SK-N-SH treated with all-trans-retinoic acid at 6 μM for 48 hours (cell line): Measurements from ENCODE around the gene ERAL1.

Experiments used
- ATAC-seq: fragments of 200-7000 bp; cut with Tn5 transposase; 3 replicates; pipeline ENCODE4 v1.9.1; 2020; ENCODE audit warnings: mild to moderate bottlenecking, moderate library complexity
- ARNTL ChIP-seq: fragments of 450-650 bp; formaldehyde crosslinking; IDR thresholded peaks from 2 replicates; pipeline ENCODE4 v1.5.0; 2020; ENCODE audit warnings: low read depth, mild to moderate bottlenecking, moderate library complexity, borderline replicate concordance
- BACH2 ChIP-seq: fragments of 250-450 bp; sonication (Bioruptor Pico); IDR thresholded peaks from 2 replicates; pipeline ENCODE4 v1.9.0; 2021; ENCODE audit warnings: mild to moderate bottlenecking, borderline replicate concordance
- CREB5 ChIP-seq: fragments of 250-450 bp; sonication (Bioruptor Pico); IDR thresholded peaks from 2 replicates; pipeline ENCODE4 v1.5.1; 2020; ENCODE audit warnings: low read depth, mild to moderate bottlenecking, moderate library complexity
- CSDC2 ChIP-seq: fragments of 250-450 bp; sonication (Bioruptor Pico); IDR thresholded peaks from 2 replicates; pipeline ENCODE4 v1.5.0; 2020; ENCODE audit warnings: mild to moderate bottlenecking, moderate library complexity
- ESRRG ChIP-seq: fragments of 250-450 bp; sonication (Bioruptor Pico); IDR thresholded peaks from 2 replicates; pipeline ENCODE4 v1.6.1; 2021; ENCODE audit warnings: mild to moderate bottlenecking
- ISL1 ChIP-seq: fragments of 250-450 bp; sonication (Bioruptor Pico); IDR thresholded peaks from 2 replicates; pipeline ENCODE4 v2.1.2; 2022; ENCODE audit warnings: mild to moderate bottlenecking, moderate library complexity
- OSR1 ChIP-seq: fragments of 250-450 bp; sonication (Bioruptor Pico); IDR thresholded peaks from 2 replicates; pipeline ENCODE4 v1.8.0; 2022; ENCODE audit warnings: moderate library complexity, mild to moderate bottlenecking, inconsistent platforms
- PATZ1 ChIP-seq: fragments of 250-450 bp; sonication (Bioruptor Pico); IDR thresholded peaks from 2 replicates; pipeline ENCODE4 v1.8.0; 2020; ENCODE audit warnings: mild to moderate bottlenecking, moderate library complexity, borderline replicate concordance
- POU6F1 ChIP-seq: fragments of 250-450 bp; sonication (Bioruptor Pico); IDR thresholded peaks from 2 replicates; pipeline ENCODE4 v1.8.0; 2021; ENCODE audit warnings: low read depth, mild to moderate bottlenecking, moderate library complexity, borderline replicate concordance
- PPARA ChIP-seq: fragments of 250-450 bp; sonication (Bioruptor Pico); IDR thresholded peaks from 2 replicates; pipeline ENCODE4 v1.5.0; 2020; ENCODE audit warnings: mild to moderate bottlenecking, borderline replicate concordance
- SNAI2 ChIP-seq: fragments of 250-450 bp; sonication (Bioruptor Pico); IDR thresholded peaks from 2 replicates; pipeline ENCODE4 v1.5.0; 2020; ENCODE audit warnings: mild to moderate bottlenecking, moderate library complexity
- TCF4 ChIP-seq: fragments of 250-450 bp; sonication (Bioruptor Pico); IDR thresholded peaks from 2 replicates; pipeline ENCODE4 v1.8.0; 2021; ENCODE audit warnings: mild to moderate bottlenecking, moderate library complexity, borderline replicate concordance
- TOX ChIP-seq: fragments of 250-450 bp; sonication (Bioruptor Pico); IDR thresholded peaks from 2 replicates; pipeline ENCODE4 v1.8.0; 2021; ENCODE audit warnings: mild to moderate bottlenecking, moderate library complexity, borderline replicate concordance
- TSHZ2 ChIP-seq: fragments of 250-450 bp; sonication (Bioruptor Pico); IDR thresholded peaks from 2 replicates; pipeline ENCODE4 v1.5.0; 2020; ENCODE audit warnings: mild to moderate bottlenecking, moderate library complexity
- ZC3H10 ChIP-seq: fragments of 250-450 bp; sonication (Bioruptor Pico); IDR thresholded peaks from 2 replicates; pipeline ENCODE4 v1.5.1; 2021; ENCODE audit warnings: mild to moderate bottlenecking, moderate library complexity
- ZFP30 ChIP-seq: fragments of 450-650 bp; formaldehyde crosslinking; IDR thresholded peaks from 2 replicates; pipeline ENCODE4 v1.5.0; 2022; ENCODE audit warnings: mild to moderate bottlenecking, moderate library complexity
- ZNF70 ChIP-seq: fragments of 450-650 bp; formaldehyde crosslinking; IDR thresholded peaks from 2 replicates; pipeline ENCODE4 v1.5.0; 2020; ENCODE audit warnings: mild to moderate bottlenecking, moderate library complexity
- ZNF8 ChIP-seq: fragments of 450-650 bp; formaldehyde crosslinking; IDR thresholded peaks from 2 replicates; pipeline ENCODE4 v1.5.0; 2020; ENCODE audit warnings: mild to moderate bottlenecking, moderate library complexity
- TF ChIP-seq, protein P1 (sequence below): fragments of 250-450 bp; sonication (Bioruptor Pico); IDR thresholded peaks from 2 replicates; pipeline ENCODE4 v1.5.1; 2021; ENCODE audit warnings: mild to moderate bottlenecking, moderate library complexity

The ERAL1 gene

DNA sequence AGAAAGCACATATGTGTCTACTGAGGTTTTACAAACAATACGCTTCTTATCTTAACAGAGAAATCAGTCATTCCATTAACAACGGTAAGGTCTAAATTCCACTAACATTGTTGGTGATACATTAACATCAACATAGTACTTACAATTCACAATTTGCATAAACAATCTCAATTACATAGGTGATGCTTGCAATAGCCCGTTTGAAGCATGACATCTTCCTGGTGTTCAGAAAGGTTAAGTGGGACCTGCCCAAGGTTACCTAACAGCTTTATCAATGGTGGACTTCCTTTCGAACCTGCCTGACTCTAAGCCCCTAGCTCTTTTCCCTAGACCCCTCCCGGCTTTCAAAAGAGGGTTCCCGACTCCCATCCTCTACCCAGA is 12.9 kb upstream of the ERAL1 start:
- ATAC-seq: peak; percentile 21

DNA sequence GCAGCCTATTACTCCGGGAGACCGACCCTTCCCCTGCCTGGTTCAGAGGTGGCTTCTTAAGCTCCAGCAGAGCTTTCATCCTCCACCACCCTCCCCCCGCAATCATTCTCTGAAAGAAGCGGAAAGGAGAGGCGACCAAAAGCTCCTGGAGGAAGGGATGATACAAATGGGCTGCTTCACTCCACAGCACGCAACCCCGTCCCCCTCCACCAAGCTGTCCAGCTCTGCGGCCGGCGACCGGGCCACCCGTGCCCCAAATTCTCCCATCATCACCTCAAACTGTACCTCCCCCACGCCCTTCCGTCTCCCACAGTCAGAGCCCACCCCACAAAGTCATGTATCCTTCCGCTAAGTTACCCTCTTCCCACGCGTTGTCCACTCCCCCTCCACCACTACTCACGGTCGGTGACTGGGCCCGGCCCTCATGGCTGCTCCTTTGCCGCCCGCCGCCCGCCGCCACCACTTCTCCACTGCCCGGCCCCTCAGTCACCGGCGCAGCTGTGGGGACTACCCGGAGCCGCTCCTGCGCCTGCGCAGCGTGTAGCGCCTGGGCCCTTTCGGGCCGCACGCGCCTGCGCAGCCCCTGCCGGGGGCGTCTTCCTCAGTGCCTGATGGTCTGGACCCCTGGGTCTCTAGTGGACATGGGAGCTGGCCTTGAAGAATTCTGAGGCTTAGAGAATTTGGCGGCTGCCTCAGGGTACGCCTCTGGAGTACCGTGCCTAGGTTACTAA is 12.4 kb upstream of the ERAL1 start, which contains the start of gene FAM222B:
TSS of gene FAM222B (minus strand) at position 509 of the 731 bp plus-strand sequence. CDS start 76,123 bp downstream, outside the sequence.
- peak; percentile 99 for ATAC-seq
- TF ChIP-seq PATZ1: no peak
- TF ChIP-seq TOX (CRISPR knock-in tag): no peak
- TF ChIP-seq CREB5 (CRISPR knock-in tag): no peak
- TF ChIP-seq TCF4 (CRISPR knock-in tag): no peak
- no peak for TF ChIP-seq ZNF8
- TF ChIP-seq OSR1 (CRISPR knock-in tag): no peak
- TF ChIP-seq, protein P1, sequence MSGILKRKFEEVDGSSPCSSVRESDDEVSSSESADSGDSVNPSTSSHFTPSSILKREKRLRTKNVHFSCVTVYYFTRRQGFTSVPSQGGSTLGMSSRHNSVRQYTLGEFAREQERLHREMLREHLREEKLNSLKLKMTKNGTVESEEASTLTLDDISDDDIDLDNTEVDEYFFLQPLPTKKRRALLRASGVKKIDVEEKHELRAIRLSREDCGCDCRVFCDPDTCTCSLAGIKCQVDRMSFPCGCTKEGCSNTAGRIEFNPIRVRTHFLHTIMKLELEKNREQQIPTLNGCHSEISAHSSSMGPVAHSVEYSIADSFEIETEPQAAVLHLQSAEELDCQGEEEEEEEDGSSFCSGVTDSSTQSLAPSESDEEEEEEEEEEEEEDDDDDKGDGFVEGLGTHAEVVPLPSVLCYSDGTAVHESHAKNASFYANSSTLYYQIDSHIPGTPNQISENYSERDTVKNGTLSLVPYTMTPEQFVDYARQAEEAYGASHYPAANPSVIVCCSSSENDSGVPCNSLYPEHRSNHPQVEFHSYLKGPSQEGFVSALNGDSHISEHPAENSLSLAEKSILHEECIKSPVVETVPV (CRISPR knock-in tag): no peak
- no peak for TF ChIP-seq TSHZ2 (CRISPR knock-in tag)
- TF ChIP-seq SNAI2 (CRISPR knock-in tag): no peak
- no peak for TF ChIP-seq ZNF70
- no peak for TF ChIP-seq ZFP30 (CRISPR knock-in tag)
- no peak for TF ChIP-seq ESRRG (CRISPR knock-in tag)
- no peak for TF ChIP-seq ZC3H10 (CRISPR knock-in tag)
- TF ChIP-seq CSDC2 (CRISPR knock-in tag): no peak
- TF ChIP-seq ISL1 (CRISPR knock-in tag): no peak
- TF ChIP-seq PPARA (CRISPR knock-in tag): no peak
- TF ChIP-seq ARNTL: no peak

More for the DNA sequence above, 12.9 kb upstream of the ERAL1 start:
- TF ChIP-seq PPARA (CRISPR knock-in tag) (no peak), SNAI2 (CRISPR knock-in tag) (no peak), ZC3H10 (CRISPR knock-in tag) (no peak)

DNA sequence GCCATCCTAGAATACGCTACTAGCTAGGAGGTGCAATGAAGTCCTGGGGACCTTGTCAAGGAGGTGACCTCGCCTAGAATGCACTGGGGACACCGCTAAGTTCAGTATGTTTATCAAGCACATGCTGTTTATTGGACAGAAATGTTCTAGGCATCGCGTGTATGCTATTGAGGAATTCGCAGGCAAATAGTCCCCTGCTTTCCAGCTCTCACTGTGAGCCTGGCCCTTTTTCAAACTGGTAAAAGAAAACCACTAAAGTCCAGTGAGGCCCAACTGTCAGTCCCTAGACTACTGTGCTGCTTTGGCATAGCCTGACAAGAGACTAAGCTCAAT is 11.0 kb upstream of the ERAL1 start:
- TF ChIP-seq OSR1 (CRISPR knock-in tag) (no peak), ZNF8 (no peak), ZNF70 (no peak)
- no peak for ATAC-seq

DNA sequence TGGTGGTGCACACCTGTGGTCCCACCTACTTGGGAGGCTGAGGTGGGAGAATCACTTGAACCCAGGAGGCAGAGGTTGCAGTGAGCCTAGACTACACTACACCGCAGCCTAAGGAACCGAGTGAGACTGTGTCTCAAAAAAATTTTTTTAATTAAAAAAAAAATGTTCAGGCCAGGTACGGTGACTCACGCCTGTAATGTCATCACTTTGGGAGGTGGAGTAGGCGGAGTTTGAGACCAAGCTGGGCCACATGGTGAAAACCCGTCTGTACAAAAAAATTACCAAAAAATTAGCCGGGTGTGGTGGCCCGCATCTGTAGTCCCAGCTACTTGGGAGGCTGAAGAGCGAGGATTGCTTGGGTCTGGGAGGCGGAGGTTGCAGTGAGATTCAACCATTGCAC is 8.6 kb upstream of the ERAL1 start:
- no peak for ATAC-seq
- TF ChIP-seq SNAI2 (CRISPR knock-in tag) (no peak), BACH2 (CRISPR knock-in tag) (no peak), PATZ1 (no peak), ISL1 (CRISPR knock-in tag) (no peak), CREB5 (CRISPR knock-in tag) (no peak), POU6F1 (no peak), ZNF8 (no peak)
- TF ChIP-seq, protein P1 (CRISPR knock-in tag): no peak
